Measurements from ENCODE around the gene TRPC4AP.
A peak's percentile ranks its signal among the peaks of the same experiment; 100 is the strongest.

Gene TRPC4AP

DNA sequence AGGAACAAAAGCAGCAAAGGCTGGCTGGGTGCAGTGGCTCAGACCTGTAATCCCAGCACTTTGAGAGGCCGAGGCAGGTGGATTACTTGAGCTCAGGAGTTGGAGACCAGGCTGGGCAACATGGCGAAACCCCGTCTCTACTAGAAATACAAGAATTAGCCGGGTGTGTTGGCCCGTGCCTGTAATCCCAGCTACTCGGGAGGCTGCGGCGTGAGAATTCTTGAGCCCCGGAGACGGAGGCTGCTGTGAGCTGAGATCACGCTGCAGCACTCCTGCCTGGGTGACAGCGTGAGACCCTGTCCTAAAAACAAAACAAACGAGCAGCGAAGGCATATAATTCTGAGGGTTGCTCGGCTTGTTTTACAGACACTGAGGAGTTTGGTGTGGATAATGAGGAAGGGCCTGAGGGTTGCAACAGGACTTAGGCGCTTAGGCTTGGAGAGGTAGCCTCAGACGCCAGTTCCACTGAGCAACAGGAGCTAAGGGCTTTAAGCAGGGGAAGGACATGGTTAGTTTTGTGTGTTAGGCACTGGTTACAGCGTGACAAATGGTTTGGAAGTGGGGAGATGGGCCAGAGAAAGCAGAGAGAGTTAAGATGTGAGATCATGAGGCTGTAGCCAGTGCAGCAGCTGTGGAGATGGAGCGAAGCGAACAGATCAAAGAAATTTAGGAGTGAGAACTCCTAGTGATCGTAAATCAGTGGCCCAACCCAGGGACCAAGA is 135.7 kb downstream of the TRPC4AP start:
- DNase-seq: no peak

DNA sequence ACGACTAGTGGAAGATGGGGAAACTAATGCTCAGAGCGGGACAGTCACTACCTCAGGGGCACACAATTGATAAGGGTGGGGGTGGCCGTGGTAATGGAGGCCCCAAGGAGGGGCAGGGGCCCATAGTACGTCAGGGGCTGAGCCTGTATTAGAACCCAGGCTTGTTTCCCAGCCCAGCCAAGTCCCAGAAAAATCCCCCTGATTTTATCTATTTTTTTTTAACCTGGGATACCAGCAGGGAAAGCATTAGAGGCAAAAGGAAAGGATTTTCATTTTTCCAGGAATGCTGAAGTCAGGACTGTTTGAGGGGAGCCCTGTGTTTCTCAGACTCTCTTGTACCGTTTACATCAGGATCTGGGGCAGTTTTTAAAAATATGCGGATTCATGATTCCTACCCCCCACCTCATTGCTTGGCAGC is 136.6 kb downstream of the TRPC4AP start:
- DNase-seq: no peak

DNA sequence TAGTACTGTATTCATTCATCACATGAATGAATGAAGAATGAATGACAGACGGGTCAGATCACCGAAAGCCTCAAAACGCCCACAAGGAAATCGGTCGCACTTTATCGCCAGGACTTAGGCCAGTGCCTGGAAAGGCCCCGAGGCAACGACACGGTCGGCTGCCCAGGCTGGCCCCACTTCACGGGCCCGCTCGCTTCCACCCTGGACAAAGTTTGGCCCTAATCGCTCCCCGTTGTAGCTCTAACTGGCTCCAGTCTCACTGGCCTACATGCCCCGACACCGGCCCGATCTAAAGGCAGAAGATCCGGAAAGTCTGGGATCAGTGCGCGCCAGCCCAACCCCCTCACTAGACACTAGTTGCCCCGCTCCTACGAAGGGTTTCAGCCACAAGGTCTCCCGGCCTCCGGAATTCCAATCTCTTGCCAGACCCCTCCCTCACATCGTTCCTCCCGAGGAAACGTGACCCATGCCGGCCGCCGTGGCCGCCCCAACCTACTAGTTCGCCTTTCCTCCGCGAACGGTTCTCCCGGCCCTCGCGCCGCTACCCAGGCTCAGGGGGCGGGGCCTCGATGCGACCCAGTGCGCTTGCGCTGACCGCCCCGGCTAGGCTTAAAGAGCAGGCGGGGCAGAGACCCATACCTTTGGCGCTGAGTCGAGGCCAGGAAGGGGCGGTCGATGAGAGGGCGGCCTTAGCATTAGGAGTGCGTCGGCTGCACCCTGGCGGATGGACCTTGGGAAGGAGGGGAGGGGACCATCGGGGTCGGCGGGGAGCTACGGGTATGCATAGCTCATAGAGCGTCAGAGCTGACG is 137.2 kb downstream of the TRPC4AP start, which contains the start of the genes GSS and MYH7B:
GSS (minus strand) TSS at position 576 of the 810 bp plus-strand sequence. CDS start 3,954 bp downstream, outside the sequence.
MYH7B (plus strand) TSS at position 638 of the 810 bp plus-strand sequence. CDS start 22,138 bp downstream, outside the sequence.
- peak; percentile 95 to 96 for DNase-seq

DNA sequence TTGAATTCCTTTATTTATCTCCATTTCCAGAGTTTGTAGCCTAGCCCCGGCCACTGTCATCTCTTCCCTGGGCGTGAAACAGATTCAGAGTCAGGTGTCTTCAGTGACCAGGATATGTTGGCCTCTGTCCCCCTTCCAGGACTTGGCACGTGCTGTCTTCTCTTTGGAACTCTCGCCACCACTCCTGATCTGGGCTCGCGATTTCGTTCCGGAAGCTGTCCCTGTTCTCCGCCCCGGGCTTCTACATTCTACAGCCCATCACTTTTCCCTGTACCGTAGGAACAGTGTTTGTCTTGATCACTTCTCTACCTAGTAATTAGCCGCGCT is 137.7 kb downstream of the TRPC4AP start:
- DNase-seq: no peak

DNA sequence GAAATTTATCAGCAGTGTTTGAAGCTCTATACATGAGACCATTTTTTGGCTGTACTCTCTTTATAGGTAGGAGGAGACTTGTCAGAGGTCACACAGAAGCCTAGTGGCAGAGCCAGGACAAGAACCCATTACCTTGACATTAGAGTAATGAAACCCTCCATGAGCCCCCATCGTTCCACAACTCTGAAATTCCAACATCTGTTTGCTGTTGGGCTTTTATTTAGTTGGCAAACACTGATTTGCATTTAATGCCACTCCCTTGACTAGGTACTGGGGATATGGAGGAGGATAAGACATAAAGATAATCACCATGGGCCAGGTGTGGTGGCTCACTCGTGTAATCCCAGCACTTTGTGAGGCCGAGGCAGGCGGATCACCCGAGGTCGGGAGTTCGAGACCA is 138.6 kb downstream of the TRPC4AP start:
- no peak for DNase-seq

DNA sequence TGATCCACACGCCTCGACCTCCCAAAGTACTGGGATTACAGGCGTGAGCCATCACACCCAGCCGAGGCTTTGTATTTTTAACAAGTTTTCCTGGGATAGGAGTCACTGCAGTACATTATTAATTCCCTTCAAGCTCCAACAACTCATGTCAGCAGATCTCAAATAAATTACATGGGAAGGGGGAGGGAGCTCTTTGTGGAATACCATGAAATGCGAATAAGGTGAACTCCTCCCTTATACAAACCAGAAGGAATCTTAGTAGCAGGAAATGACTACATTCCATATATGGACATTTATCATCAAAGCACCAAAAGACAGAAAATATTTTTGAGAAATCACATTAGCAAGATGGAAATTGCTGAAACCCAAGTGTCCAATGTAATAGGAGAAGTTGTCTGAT is 139.9 kb downstream of the TRPC4AP start:
- no peak for DNase-seq
